ENCODE data around the gene ARHGEF26. TPM values are rescaled to one million over a fixed set of nuclear protein-coding genes. Genes with fewer than 3 reads are reported as not detected.

ARHGEF26 gene
- total RNA-seq, 1 donor: 1.1 TPM

- DNase-seq (ENCODE audit: low read depth in 2 of 3, low spot score in 2 of 3): no peak
Measured at GRCh38 chr3:154151969-154152368, 30.8 kb downstream of the ARHGEF26 start.

- no peak for DNase-seq (ENCODE audit: low read depth in 2 of 3, low spot score in 2 of 3)
Measured at GRCh38 chr3:154152741-154153140, 31.6 kb downstream of the ARHGEF26 start.

GRCh38 chr3:154156530-154156929 lies 35.3 kb downstream of the ARHGEF26 start:
- DNase-seq (ENCODE audit: low read depth in 2 of 3, low spot score in 2 of 3): no peak

- no peak for DNase-seq (ENCODE audit: low read depth in 2 of 3, low spot score in 2 of 3)
Measured at GRCh38 chr3:154161806-154162205, 40.6 kb downstream of the ARHGEF26 start.

- DNase-seq (ENCODE audit: low read depth in 2 of 3, low spot score in 2 of 3): no peak
Measured at GRCh38 chr3:154164387-154164786, 43.2 kb downstream of the ARHGEF26 start.

GRCh38 chr3:154168998-154169795 lies 48.0 kb downstream of the ARHGEF26 start:
- no peak for DNase-seq (ENCODE audit: low read depth in 2 of 3, low spot score in 2 of 3)

- no peak for DNase-seq (ENCODE audit: low read depth in 2 of 3, low spot score in 2 of 3)
Measured at GRCh38 chr3:154169796-154170110, 48.6 kb downstream of the ARHGEF26 start.

GRCh38 chr3:154170300-154170699 lies 49.1 kb downstream of the ARHGEF26 start:
- DNase-seq (ENCODE audit: low read depth in 2 of 3, low spot score in 2 of 3): no peak

GRCh38 chr3:154175041-154175440 lies 53.9 kb downstream of the ARHGEF26 start:
- no peak for DNase-seq (ENCODE audit: low read depth in 2 of 3, low spot score in 2 of 3)

GRCh38 chr3:154176036-154176435 lies 54.8 kb downstream of the ARHGEF26 start:
- no peak for DNase-seq (ENCODE audit: low read depth in 2 of 3, low spot score in 2 of 3)

GRCh38 chr3:154177406-154177805 lies 56.2 kb downstream of the ARHGEF26 start:
- no peak for DNase-seq (ENCODE audit: low read depth in 2 of 3, low spot score in 2 of 3)

- no peak for DNase-seq (ENCODE audit: low read depth in 2 of 3, low spot score in 2 of 3)
Measured at GRCh38 chr3:154178172-154178571, 57.0 kb downstream of the ARHGEF26 start.

GRCh38 chr3:154180836-154181691 lies 59.9 kb downstream of the ARHGEF26 start:
- DNase-seq (ENCODE audit: low read depth in 2 of 3, low spot score in 2 of 3): no peak

GRCh38 chr3:154182322-154182922 lies 61.2 kb downstream of the ARHGEF26 start:
- no peak for DNase-seq (ENCODE audit: low read depth in 2 of 3, low spot score in 2 of 3)

- DNase-seq (ENCODE audit: low read depth in 2 of 3, low spot score in 2 of 3): no peak
Measured at GRCh38 chr3:154182975-154183374, 61.8 kb downstream of the ARHGEF26 start.

GRCh38 chr3:154184582-154184981 lies 63.4 kb downstream of the ARHGEF26 start:
- no peak for DNase-seq (ENCODE audit: low read depth in 2 of 3, low spot score in 2 of 3)

GRCh38 chr3:154188437-154188836 lies 67.2 kb downstream of the ARHGEF26 start:
- no peak for DNase-seq (ENCODE audit: low read depth in 2 of 3, low spot score in 2 of 3)

GRCh38 chr3:154188846-154189245 lies 67.7 kb downstream of the ARHGEF26 start:
- DNase-seq (ENCODE audit: low read depth in 2 of 3, low spot score in 2 of 3): peak in 2 of 3 donors; percentile 3 to 40

GRCh38 chr3:154191520-154191919 lies 70.3 kb downstream of the ARHGEF26 start:
- DNase-seq (ENCODE audit: low read depth in 2 of 3, low spot score in 2 of 3): no peak

- DNase-seq (ENCODE audit: low read depth in 2 of 3, low spot score in 2 of 3): no peak
Measured at GRCh38 chr3:154192225-154192624, 71.0 kb downstream of the ARHGEF26 start.

- no peak for DNase-seq (ENCODE audit: low read depth in 2 of 3, low spot score in 2 of 3)
Measured at GRCh38 chr3:154193000-154193615, 71.9 kb downstream of the ARHGEF26 start.
